Right lobe of liver (tissue), 4 donors: ENCODE data around the gene CASP8.

ENCODE experiments used
- POLR2A ChIP-seq: fragments of 450-650 bp; IDR thresholded peaks from one replicate; pipeline ENCODE4 v1.6.1; 2017; ENCODE audit warnings: antibody characterized with exemption, mild to moderate bottlenecking
- TF ChIP-seq, protein P1 (sequence below), 4 donors: fragments of 200-600 bp in 3 of 4; fragments of 450-650 bp in 1 of 4; IDR thresholded peaks; one replicate each; pipeline versions ENCODE4 v1.5.1 to v1.8.0; 2016 to 2022; ENCODE audit warnings: antibody characterized with exemption in 4 of 4, mild to moderate bottlenecking in 2 of 4
- donor health status: DM: no; HTN: no; CAD: no.
- donor health status: DM: no; HTN: no; CAD: no.
- donor health status: DM: no; HTN: yes; CAD: no.

DNA sequence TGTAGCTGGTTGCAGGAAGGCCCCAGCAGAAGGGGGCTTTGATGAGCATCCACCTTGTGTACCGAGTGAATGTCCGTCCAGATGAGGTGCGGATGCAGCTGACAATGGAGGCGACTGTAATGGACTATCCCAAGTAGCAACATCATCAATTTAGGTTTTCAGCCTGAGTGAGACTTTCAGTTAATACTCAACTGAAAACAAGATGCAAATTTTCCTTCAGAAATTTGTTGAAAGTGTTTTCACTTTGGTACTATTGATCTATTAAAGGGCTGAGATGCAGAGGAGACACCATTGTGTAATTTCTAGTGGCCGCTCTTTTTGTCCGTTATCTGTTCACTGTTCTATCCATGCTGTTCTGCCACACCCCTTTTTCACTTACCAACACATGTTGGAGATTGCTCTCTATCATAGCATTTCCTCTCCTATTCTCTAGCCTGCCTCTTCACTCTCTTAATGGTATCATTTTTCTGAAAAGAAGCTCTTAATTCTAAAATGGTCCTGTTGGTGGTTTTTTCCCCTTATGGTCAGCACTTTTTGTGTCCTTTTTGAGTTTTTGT, 12.0 kb upstream of the CASP8 start:
- TF ChIP-seq, protein P1, sequence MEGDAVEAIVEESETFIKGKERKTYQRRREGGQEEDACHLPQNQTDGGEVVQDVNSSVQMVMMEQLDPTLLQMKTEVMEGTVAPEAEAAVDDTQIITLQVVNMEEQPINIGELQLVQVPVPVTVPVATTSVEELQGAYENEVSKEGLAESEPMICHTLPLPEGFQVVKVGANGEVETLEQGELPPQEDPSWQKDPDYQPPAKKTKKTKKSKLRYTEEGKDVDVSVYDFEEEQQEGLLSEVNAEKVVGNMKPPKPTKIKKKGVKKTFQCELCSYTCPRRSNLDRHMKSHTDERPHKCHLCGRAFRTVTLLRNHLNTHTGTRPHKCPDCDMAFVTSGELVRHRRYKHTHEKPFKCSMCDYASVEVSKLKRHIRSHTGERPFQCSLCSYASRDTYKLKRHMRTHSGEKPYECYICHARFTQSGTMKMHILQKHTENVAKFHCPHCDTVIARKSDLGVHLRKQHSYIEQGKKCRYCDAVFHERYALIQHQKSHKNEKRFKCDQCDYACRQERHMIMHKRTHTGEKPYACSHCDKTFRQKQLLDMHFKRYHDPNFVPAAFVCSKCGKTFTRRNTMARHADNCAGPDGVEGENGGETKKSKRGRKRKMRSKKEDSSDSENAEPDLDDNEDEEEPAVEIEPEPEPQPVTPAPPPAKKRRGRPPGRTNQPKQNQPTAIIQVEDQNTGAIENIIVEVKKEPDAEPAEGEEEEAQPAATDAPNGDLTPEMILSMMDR (IDR thresholded peaks at IDR 0.05): no peak
- no peak for TF ChIP-seq POLR2A
